COLO829 (cell line): ENCODE results near the gene MRTFA.
"Not testable (repeated sequence)": the region's sequence is repeated elsewhere in the genome, so short reads cannot be mapped to it uniquely, and the experiment has no call there.

Experiments
- DNase-seq: peaks from one replicate; pipeline ENCODE4 v3.0.0; 2012; ENCODE audit warnings: low spot score

The MRTFA gene

DNA sequence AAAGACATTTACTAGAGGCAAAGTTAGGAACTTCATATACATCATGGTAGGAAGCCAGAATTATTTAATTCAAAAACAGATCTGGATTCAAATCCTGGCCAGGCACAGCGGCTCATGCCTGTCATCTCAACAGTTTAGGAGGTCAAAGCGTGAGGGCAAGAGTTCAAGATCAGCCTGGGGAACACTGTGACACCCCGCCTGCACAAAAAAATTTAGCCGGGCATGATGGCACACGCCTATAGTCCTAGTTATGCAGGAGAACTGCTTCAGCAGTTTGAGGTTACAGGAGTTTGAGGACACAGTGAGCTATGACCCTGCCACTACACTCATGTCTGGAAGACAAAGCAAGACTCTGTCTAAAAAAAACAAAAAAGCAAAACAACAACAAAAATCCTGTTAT, 8.9 kb downstream of the MRTFA start:
- DNase-seq: no peak

DNA sequence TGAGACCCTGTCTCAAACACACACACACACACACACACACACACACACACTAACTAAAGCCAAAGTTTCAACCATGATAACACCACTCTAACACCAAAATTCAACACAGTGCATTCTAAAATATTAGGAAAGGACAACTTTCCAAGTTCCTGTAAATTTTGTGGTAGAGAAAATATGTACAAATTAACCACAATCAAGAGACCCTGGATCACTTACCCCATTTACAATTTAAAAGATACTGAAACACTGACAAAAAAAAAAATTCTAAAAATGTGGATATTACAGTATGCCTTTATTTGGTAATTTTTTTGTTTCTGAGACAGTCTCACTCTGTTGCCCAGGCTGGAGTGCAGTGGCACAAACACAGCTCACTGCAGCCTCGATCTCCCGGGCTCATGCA, 9.7 kb downstream of the MRTFA start:
- DNase-seq: no peak

GRCh38 chr22:40625794-40626193, 10.7 kb downstream of the MRTFA start:
- DNase-seq: not testable (repeated sequence)

DNA sequence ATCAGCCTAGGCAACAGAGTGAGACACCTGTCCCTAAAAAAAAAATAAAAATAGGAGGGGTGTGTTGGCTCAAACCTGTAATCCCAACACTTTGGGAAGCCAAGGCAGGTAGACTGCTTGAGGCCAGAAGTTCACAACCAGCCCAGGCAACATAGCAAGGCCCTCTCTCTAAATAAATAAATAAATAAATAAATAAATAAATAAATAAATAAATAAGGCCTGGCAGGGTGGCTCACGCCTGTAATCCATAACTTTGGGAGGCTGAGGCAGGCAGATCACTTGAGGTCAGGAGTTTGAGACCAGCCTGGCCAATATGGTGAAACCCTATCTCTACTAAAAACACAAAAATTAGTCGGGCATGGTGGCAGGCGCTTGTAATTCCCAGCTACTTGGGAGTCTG, 11.2 kb downstream of the MRTFA start:
- not testable (repeated sequence) for DNase-seq

DNA sequence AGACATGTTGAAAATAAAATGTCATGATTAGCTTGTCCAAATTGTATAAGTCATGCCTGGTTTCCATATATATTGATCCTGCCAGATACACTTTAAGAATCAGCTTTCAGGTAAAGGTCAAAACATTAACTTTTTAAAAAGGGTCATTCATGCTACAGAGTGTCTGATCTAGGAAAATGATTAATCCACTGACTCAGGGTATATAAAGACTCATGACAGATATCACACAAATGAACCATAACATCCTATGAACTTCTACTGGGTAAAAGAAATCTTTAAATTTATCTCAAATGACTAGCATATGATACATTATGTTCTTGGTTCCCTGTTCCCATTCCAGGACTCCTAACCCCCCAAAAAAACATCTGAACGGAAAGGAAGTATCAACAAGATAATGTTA, 11.7 kb downstream of the MRTFA start:
- no peak for DNase-seq

DNA sequence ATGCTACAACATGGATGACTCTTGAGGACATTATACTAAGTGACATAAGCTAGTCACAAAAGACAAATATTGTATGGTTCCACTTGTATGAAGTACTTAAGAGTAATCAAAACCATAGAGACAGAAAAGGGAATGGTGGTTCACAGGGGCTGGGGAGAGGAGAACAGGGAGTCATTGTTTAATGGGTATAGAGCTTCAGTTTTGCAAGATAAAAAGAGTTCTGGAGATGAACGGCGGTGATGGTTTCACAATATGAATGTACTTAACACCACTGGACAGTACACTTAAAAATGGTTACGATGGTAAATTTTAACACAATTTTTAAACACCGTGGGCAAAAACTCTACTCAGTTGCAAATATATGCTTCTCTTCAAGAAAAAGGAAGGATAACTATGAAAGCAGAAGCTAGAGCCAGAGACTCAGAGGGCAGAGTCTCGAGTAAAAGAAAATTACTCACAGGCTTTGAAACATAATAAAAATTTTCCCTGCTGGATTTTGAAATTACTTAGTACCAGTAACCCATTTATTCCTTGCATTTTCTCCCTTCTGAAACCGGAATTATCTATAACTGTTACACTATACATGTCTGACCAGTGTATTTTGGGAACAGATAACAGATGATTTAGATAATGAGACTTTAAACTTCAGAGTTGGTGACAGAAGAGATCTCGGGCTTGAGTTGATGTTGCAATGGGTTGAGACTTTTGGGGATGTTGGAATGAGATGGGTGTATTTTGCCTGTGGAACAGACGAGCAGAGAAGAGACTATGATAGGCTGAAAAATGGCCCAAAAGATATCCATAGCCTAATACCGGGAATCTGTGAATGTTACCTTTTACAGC, 15.0 kb downstream of the MRTFA start:
- DNase-seq: no peak

DNA sequence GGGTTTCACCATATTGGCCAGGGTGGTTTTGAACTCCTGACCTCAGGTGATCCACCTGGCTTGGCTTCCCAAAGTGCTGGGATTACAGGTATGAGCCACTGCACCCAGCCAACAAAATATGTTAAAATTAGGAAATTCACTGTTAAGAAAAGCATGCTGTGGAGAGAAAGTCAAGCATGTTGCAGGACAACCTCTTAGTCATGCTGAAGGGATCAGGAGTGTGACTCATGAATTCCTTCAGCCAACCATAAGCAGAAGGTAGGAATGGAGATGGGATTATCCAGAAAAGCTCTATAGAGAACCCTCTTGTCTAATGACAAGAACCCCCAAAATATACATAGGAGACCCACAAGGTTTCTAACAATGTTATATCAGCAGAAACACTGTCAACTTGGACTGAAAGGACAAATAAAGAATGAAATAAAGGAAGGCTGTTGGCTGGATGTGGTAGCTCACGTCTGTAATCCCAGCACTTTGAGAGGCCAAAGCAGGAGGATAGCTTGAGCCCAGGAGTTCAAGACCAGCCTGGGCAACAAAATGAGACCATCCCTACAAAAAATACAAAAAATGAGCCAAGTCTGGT, 16.0 kb downstream of the MRTFA start:
- no peak for DNase-seq

DNA sequence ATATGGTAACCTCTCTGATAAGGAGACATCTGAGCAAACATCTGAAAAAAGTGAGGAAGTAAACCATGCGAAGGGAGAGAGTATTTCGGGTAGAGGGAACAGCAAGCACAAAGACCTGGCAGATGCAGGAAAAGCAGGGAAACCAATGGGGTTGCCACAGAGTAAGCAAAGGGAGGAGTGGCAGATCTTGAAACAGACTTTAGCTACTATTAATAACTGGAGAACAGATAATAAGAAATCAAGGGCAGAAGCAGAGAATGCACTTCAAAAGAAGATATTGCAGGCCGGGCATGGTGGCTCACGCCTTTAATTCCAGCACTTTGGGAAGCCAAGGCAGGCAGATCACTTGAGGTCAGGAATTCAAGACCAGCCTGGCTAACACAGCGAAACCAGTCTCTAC, 18.1 kb downstream of the MRTFA start:
- DNase-seq: no peak

DNA sequence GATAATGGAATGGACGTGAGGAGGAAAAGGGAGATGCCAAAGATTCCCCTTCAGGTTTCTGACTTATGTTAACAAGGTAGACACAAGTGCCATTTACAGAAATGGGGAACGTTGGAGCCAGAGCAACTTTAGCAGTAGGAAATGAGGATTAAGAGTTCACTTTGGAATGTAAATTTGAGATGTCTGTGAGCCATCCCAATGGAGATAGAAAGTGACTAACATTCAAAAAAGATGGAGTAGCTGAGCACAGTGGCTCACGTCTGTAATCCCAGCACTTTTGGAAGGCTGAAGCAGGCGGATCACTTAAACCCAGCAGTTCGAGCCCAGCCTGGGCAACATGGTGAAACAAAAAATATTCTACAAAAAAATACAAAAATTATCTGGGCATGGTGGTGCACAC, 19.9 kb downstream of the MRTFA start:
- no peak for DNase-seq

- no peak for DNase-seq
Measured at GRCh38 chr22:40613067-40613466, 23.5 kb downstream of the MRTFA start.

DNA sequence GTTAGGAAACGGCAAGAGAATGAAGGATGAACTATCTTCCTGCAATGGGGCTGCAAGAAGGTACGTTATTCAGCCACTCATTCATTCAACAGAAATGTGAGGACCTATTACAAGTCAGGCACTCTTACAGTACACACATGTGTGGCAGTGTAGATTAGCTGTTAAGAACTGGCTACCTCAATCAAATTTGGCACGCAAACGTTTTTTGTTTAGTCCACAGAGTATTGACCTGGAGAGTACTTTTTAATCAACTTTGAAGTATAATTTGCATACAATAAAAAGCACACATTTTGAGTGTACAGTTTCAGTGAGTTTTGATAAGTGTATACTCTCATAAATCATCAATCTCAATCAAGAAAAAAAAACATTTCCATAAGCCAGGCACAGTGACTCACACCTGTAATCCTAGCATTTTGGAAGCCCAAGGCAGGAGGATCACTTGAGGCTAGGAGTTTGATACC, 24.2 kb downstream of the MRTFA start:
- DNase-seq: no peak

GRCh38 chr22:40611606-40612005, 24.9 kb downstream of the MRTFA start:
- no peak for DNase-seq

GRCh38 chr22:40610329-40610850, 26.1 kb downstream of the MRTFA start:
- no peak for DNase-seq

GRCh38 chr22:40609216-40609615, 27.3 kb downstream of the MRTFA start:
- DNase-seq: no peak

DNA sequence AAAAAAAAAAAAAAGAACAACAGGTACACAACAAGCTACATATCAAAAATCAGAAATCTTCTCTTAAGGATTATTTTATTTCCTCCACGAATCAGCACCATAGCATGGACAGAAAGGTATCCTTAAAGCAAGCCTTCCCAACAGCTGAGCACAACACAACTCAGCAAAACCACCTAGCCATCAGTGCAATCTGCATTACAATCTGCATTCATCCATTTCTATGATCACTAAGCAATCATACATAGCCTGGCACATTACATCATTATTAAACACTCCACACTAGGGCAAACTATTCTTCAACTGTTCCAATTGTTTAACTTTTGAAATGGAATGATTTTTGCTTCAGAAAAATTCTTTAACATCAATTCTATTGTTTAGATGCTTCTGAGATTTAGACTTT, 29.0 kb downstream of the MRTFA start:
- no peak for DNase-seq

DNA sequence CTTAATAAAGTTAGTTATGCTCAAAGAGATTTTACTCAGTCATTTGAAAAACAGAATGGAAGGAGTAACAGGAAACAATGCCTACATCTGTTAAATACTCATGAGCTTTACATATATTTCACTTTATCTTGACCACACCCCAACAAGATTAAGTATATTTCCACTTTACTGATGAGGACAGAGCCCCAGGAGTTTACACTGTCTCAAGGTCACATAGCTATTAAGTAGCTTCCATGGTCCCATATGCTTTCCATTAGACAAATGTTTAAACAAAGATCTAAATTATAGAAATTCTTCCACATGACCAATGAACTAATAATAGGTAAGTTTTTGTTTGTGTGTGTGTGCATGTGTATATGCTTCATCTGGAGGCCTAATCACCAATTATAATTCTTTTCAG, 30.2 kb downstream of the MRTFA start:
- DNase-seq: no peak

DNA sequence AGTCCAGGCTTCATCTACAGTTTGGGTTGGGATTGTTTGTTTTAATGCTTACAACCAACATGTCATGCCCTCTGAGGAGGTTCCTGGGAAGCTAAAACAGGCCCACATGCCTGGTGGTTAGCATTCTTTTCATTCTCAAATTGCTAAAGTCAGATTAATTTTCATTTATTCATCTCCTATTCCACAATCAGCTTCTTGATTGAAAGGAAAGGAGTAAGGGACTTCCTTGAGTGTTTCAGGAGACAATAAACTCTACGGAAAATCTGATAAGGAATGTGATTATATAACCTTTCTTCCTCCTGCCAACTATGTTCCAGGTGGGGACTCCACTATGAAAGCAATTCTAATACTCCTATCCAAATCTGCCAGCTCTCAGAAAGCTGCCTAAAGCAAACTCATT, 30.8 kb downstream of the MRTFA start:
- no peak for DNase-seq

GRCh38 chr22:40603088-40603605, 33.4 kb downstream of the MRTFA start:
- peak; percentile 57 for DNase-seq

- DNase-seq: no peak
Measured at GRCh38 chr22:40602231-40602630, 34.3 kb downstream of the MRTFA start.

- no peak for DNase-seq
Measured at GRCh38 chr22:40599731-40600130, 36.8 kb downstream of the MRTFA start.

DNA sequence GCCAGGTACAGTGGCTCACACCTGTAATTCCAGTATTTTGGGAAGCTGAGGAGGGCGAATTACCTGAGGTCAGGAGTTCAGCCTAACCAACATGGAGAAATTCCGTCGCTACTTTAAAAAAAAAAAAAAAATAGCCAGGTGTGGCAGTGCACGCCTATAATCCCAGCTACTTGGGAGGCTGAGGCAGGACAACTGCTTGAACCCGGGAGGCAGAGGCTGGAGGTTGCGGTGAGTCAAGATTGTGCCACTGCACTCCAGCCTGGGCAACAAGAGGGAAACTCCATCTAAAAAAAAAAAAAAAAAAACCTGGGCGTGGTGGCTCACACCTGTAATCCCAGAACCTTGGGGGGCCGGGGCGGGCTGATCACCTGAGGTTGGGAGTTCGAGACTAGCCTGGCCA, 37.8 kb downstream of the MRTFA start:
- not testable (repeated sequence) for DNase-seq

DNA sequence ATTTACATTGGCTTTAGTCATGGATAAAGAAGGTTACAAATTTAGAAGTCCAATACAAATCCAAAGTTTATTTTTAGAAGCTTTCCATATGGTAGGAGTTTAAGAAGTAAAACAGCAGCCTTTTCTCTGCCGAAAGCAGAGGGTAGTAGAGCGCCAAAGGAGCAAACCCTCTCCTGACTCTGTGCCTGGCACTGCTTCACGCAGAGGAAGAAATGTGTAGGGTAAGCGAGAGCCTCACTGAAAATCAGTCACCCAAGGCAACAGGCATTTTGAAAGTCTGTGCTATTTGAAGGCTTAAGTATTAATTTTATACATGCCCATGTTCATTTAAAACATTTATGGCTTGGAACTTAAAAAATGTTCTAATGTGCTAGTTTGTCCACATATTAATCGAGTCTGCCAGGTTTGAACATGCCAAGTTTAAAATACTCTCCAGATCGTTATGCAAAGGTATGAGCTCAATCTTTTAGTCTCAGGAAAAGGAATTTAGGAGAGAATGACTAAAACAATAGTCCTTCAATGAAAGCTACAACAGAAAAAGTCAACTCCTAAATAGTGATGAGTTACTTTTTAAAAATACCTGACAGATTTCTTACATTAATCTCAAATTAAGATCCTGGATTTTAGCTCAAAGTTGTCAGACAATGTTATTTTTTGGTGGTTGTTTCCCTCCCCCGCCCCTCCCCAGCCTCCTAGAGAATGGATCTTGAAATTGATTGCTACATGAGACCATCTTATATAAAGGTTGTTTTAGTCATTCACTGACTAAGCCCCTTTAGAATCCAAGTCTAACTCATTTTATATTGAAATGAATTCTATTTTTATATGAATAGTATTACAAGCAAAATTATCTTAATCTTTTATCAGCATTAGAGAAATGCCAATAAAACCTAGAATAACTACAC, 38.7 kb downstream of the MRTFA start:
- no peak for DNase-seq
